A673 (cell line): ENCODE data around the gene ANP32B. TPM values are rescaled to one million over a fixed set of nuclear protein-coding genes. Genes with fewer than 3 reads are reported as not detected.
A peak's percentile ranks its signal among the peaks of the same experiment; 100 is the strongest.

ENCODE experiments used
- Bru-seq: library from RNA; stranded (reverse); fragments of 400-500 nt; gene quantifications from one replicate; lab custom pipeline; 2021; lab: Mats Ljungman, UMichigan
- BruChase-seq, 2 experiments: library from RNA; stranded (reverse); fragments of 400-500 nt; gene quantifications; one replicate each; lab custom pipeline; 2021; lab: Mats Ljungman, UMichigan
- BruUV-seq: library from RNA; stranded (reverse); fragments of 400-500 nt; replicated peaks from 2 replicates; lab custom pipeline; 2021; lab: Mats Ljungman, UMichigan
- CTCF ChIA-PET: fragments of 300-600 bp; sonication (Branson Sonifier 250); formaldehyde crosslinking; loops from one replicate; lab custom pipeline; 2022; ENCODE audit warnings: antibody characterized with exemption; lab: Charles Lee
- POLR2A ChIA-PET: fragments of 300-600 bp; sonication (Branson Sonifier 250); formaldehyde crosslinking; loops from one replicate; lab custom pipeline; 2022; ENCODE audit warnings: antibody characterized with exemption; ENCODE audit not compliant: low non-redundant PET; lab: Charles Lee
- DNase-seq: peaks from one replicate; pipeline ENCODE4 v3.0.0-alpha.2; 2015; ENCODE audit warnings: low spot score
- H3K27ac ChIP-seq: fragments of 200-600 bp; sonication (generic); 2 replicates; pipeline ENCODE4 v1.5.1; 2016; ENCODE audit warnings: mixed run types, low read depth, mild to moderate bottlenecking, mixed read lengths, antibody characterized with exemption, low read length; ENCODE audit not compliant: poor library complexity, severe bottlenecking
- H3K27me3 ChIP-seq: fragments of 200-600 bp; sonication (generic); replicated peaks from 2 replicates; pipeline ENCODE4 v1.6.1; 2017; ENCODE audit warnings: mixed run types, low read depth, mild to moderate bottlenecking, mixed read lengths, antibody characterized with exemption, low read length; ENCODE audit not compliant: insufficient read depth, poor library complexity
- H3K36me3 ChIP-seq: fragments of 200-600 bp; sonication (generic); 2 replicates; pipeline ENCODE4 v1.6.1; 2016; ENCODE audit warnings: mixed run types, mild to moderate bottlenecking, mixed read lengths, antibody characterized with exemption, low read length; ENCODE audit not compliant: insufficient read depth, poor library complexity, severe bottlenecking
- H3K4me1 ChIP-seq: fragments of 200-600 bp; sonication (generic); 2 replicates; pipeline ENCODE4 v1.6.1; 2017; ENCODE audit warnings: mixed run types, mild to moderate bottlenecking, mixed read lengths, antibody characterized with exemption, low read length; ENCODE audit not compliant: insufficient read depth, poor library complexity, severe bottlenecking
- H3K4me3 ChIP-seq: fragments of 200-600 bp; sonication (generic); 2 replicates; pipeline ENCODE4 v1.5.1; 2016; ENCODE audit warnings: low read depth, mixed run types, mild to moderate bottlenecking, mixed read lengths, low read length; ENCODE audit not compliant: poor library complexity, severe bottlenecking
- H3K9me3 ChIP-seq: fragments of 200-600 bp; sonication (generic); 2 replicates; pipeline ENCODE4 v1.6.1; 2016; ENCODE audit warnings: mixed run types, low read depth, mild to moderate bottlenecking, mixed read lengths, antibody characterized with exemption, low read length; ENCODE audit not compliant: poor library complexity, severe bottlenecking
- EZH2 ChIP-seq: fragments of 200-600 bp; sonication (generic); IDR thresholded peaks from 2 replicates; pipeline ENCODE4 v1.6.1; 2017; ENCODE audit warnings: borderline replicate concordance, low read depth, mild to moderate bottlenecking, mixed read lengths, antibody characterized with exemption, low read length; ENCODE audit not compliant: poor library complexity, severe bottlenecking
- intact Hi-C: fragments of 100-400 bp; cut with micrococcal nuclease; formaldehyde crosslinking; loops from one replicate; pipeline ENCODE4 v1.10.0; 2022; ENCODE audit not compliant: unreplicated experiment
- long read RNA-seq: library from polyadenylated mRNA; stranded (forward); transcript quantifications from one replicate; pipeline ENCODE4 v2.0.0, GENCODE V29; 2022
- total RNA-seq: library from RNA; stranded (reverse); gene quantifications from 2 replicates; pipeline ENCODE4 v1.2.3, GENCODE V29; 2021
- TF ChIP-seq, protein P1 (sequence below): fragments of 300-800, 200-600 bp; sonication (generic); conservative IDR thresholded peaks from 2 replicates; pipeline ENCODE4 v1.5.1; 2017; ENCODE audit warnings: low read depth, mild to moderate bottlenecking, antibody characterized with exemption, low read length, moderate library complexity, mixed read lengths

The ANP32B gene
- 237 and 246 TPM in 2 replicates for total RNA-seq
- percentile 98 among the genes with signal in this experiment for Bru-seq, nascent RNA
- BruChase-seq, experiment 1, labeled RNA remaining after a 2-hour chase, result percentile 89 among the genes with signal in this experiment
- percentile 96 among the genes with signal in this experiment for BruChase-seq, experiment 2, labeled RNA remaining after a 6-hour chase
- long read RNA-seq, transcript ANP32B-201 (7 exons, 1,463 nt), result major isoform, 304 of 339 reads
- long read RNA-seq, partial matches to known transcripts, result 11 of 339 reads
- long read RNA-seq, other reads (novel, unspliced or antisense), result 24 of 339 reads

DNA sequence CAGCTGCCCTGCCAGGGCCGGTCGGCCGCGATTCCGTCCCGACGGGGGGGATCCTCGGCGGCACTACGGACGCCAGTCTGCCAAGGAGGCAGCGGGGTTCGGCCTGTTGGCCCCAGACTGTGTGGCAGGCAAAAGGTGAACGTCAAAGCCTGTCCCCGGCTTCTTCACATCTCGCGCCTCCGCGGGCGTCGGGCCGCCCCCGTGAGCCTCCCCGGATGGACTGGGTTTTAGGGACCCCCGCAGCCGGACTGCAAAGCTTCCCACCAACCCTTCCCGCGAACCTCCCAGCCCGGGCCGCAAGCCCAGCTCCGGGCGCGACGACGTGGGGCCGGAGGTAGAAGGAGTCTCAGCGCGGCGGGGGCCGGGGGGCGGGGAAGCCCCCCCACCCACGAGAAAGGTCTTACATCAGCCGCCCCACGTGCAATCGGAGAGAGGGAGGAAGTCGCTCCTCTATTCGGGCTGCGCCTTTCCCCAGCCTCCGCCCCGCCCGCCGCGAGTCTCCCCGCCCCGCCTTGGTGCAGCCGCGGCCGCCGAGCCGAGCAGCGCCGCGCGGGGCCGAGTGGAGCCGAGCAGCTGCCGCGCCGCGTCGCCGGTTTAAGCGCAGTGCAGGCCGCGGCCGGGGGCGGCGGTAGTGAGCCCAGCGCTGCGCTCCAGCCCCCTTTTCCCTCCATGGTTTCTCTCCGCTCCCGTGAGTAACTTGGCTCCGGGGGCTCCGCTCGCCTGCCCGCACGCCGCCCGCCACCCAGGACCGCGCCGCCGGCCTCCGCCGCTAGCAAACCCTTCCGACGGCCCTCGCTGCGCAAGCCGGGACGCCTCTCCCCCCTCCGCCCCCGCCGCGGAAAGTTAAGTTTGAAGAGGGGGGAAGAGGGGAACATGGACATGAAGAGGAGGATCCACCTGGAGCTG is at the start of gene ANP32B:
Gene ANP32B, plus strand, starts transcription at position 659 of the 906 bp plus-strand sequence. Its CDS starts 215 bp downstream, at position 874.
- peak within 1 kb of the TSS; percentile 99 for H3K27ac ChIP-seq
- CTCF ChIA-PET, result interaction anchor here (1.7 kb wide), 1 partner anchor 60 kb away, joined by 14 read pairs; the partner anchor contains the start of gene TRMO
- peaks cover 47% of the 10 kb centered on the region for H3K4me1 ChIP-seq
- H3K36me3 ChIP-seq, result no peaks in the 10 kb centered on the region
- POLR2A ChIA-PET, result no interaction called here
- no peaks in the 10 kb centered on the region for H3K9me3 ChIP-seq
- intact Hi-C loops, result loop anchor here (2.0 kb wide), 1 partner anchor 60 kb away; the partner anchor contains the start of gene TRMO
- TF ChIP-seq EZH2, result no peak
- TF ChIP-seq, protein P1, sequence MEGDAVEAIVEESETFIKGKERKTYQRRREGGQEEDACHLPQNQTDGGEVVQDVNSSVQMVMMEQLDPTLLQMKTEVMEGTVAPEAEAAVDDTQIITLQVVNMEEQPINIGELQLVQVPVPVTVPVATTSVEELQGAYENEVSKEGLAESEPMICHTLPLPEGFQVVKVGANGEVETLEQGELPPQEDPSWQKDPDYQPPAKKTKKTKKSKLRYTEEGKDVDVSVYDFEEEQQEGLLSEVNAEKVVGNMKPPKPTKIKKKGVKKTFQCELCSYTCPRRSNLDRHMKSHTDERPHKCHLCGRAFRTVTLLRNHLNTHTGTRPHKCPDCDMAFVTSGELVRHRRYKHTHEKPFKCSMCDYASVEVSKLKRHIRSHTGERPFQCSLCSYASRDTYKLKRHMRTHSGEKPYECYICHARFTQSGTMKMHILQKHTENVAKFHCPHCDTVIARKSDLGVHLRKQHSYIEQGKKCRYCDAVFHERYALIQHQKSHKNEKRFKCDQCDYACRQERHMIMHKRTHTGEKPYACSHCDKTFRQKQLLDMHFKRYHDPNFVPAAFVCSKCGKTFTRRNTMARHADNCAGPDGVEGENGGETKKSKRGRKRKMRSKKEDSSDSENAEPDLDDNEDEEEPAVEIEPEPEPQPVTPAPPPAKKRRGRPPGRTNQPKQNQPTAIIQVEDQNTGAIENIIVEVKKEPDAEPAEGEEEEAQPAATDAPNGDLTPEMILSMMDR, result peak; percentile 66
- no peaks in the 10 kb centered on the region for H3K27me3 ChIP-seq
- peak within 1 kb of the TSS; percentile 92 for H3K4me3 ChIP-seq
- DNase-seq, result peak; percentile 96
- BruUV-seq, result no TSS peak

DNA sequence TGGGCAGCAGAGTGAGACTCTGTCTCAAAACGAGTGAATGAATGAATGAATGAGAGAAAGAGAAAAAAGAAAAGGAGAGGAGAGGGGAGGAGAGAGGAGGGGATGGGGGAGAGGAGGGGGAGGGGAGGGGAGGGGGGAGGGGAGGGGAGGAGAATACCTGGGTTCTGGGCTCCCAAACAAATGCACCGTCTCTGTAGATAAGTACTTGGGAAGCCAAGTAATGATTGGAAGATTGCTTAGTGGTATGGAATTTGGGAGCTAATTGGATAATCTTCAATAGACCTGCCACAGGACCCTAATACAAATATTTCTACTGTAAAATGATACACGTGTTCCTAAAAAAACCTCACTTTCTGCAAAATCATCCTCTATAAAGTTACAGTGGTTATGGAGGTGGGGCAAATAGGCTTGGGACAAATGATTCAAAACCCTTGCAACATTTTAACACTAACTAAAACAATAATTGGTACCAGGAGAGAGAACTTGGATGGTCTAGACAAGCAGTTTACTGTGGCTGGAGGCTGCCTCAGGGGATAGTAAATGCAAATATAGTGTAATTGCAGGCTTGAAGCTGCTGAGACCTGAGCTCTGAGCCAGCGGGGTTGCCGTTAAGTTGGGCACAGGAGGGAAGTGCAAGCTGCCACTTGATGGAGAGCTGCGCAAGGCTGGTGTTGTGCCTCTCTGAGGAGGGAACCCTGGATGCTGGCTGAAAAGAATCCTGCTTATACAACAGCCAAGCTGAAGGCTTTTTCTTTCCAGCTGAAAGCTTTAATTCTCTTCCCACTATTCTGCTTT is 48.6 kb upstream of the ANP32B start:
- BruUV-seq, result no TSS peak
- H3K9me3 ChIP-seq, result no peaks in the 10 kb centered on the region
- CTCF ChIA-PET, result interaction anchor here (0.5 kb wide), 1 partner anchor 33 kb away, joined by 3 read pairs; no protein-coding TSS in a partner anchor
- H3K36me3 ChIP-seq, result no peaks in the 10 kb centered on the region
- H3K4me3 ChIP-seq, result no peak overlapping the region
- peak; percentile 12 for DNase-seq
- H3K27ac ChIP-seq, result no peak overlapping the region
- no peak for TF ChIP-seq EZH2
- TF ChIP-seq, protein P1, result no peak
- POLR2A ChIA-PET, result no interaction called here
- intact Hi-C loops, result no loop called here
- H3K27me3 ChIP-seq, result peaks cover 91% of the 10 kb centered on the region
- no peaks in the 10 kb centered on the region for H3K4me1 ChIP-seq

DNA sequence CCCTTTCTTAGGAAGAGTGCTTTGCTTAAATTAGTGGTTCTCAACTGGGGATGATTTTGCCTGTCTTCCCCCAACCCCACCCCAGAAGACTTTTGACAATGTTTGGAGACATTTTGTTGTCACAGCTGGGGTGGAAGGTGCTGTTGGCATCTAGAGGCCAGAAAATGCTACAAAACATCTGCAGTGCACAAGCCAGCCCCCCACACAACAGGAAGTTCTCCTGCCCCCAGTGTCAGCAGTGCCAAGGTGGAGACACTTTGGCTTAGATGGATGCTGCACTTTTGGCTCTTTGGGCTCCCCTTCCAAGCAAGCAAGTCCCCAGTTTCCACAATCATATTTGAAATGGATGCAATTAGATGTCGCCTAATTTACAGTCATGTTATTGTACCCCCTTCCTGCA is 47.9 kb upstream of the ANP32B start:
- Histone ChIP-seq H3K9me3 (no peaks in the 10 kb centered on the region), H3K27ac (no peak overlapping the region), H3K4me1 (no peaks in the 10 kb centered on the region), H3K4me3 (no peak overlapping the region), H3K36me3 (no peaks in the 10 kb centered on the region), H3K27me3 (peaks cover 91% of the 10 kb centered on the region)
- no peak for TF ChIP-seq EZH2
- TF ChIP-seq, protein P1, result no peak
- intact Hi-C loops, result no loop called here
- POLR2A ChIA-PET, result no interaction called here
- BruUV-seq, result no TSS peak
- CTCF ChIA-PET, result interaction anchor here (0.5 to 0.6 kb wide), 2 partner anchors 14 to 33 kb away, joined by 3 read pairs; no protein-coding TSS in a partner anchor
- DNase-seq, result no peak
